Mammary epithelial cell (primary cell): ENCODE results near the gene INSR.

Source experiments
- CTCF ChIP-seq, 2 donors: IDR thresholded peaks in 1 of 2; conservative IDR thresholded peaks in 1 of 2; 2 replicates each; pipeline ENCODE4 v1.5.1; 2011 to 2012; ENCODE audit warnings: inconsistent platforms in 2 of 2, low read length in 2 of 2, mild to moderate bottlenecking in 2 of 2, control low read depth in 1 of 2, low read depth in 1 of 2; ENCODE audit not compliant: insufficient read depth in 1 of 2; ENCODE audit errors: extremely low read depth in 1 of 2
- EZH2 ChIP-seq: IDR thresholded peaks from 2 replicates; pipeline ENCODE4 v1.6.1; 2012; ENCODE audit warnings: low read length, inconsistent platforms, borderline replicate concordance

- TF ChIP-seq EZH2: no peak
- peak; percentile 82 to 86 for TF ChIP-seq CTCF (conservative IDR thresholded peaks at IDR 0.05 in 1 of 2, IDR thresholded peaks at IDR 0.05 in 1 of 2; ENCODE audit: extremely low read depth in 1 of 2, insufficient read depth in 1 of 2, low read depth in 1 of 2, low read length in 2 of 2)
Observed at GRCh38 chr19:7340959-7341837, 47.0 kb upstream of the INSR start.
